Endothelial cell of umbilical vein (primary cell): ENCODE data around the gene ABHD8.

ENCODE experiments used
- CTCF ChIP-seq, 2 donors: IDR thresholded peaks; 1 replicate in 1 of 2; 2 replicates in 1 of 2; pipeline ENCODE4 v1.5.1; 2011; ENCODE audit warnings: low read length in 2 of 2, mild to moderate bottlenecking in 2 of 2, moderate library complexity in 2 of 2, control low read depth in 1 of 2, inconsistent platforms in 1 of 2, low read depth in 1 of 2; ENCODE audit not compliant: insufficient read depth in 1 of 2; ENCODE audit errors: extremely low read depth in 1 of 2
- EZH2 ChIP-seq: IDR thresholded peaks from 2 replicates; pipeline ENCODE4 v1.6.1; 2012; ENCODE audit warnings: borderline replicate concordance, low read depth, mild to moderate bottlenecking, moderate library complexity, low read length, inconsistent platforms; ENCODE audit not compliant: severe bottlenecking
- FOS ChIP-seq: IDR thresholded peaks from 2 replicates; pipeline ENCODE4 v1.6.1; 2011; ENCODE audit warnings: mild to moderate bottlenecking, low read length, moderate library complexity, borderline replicate concordance; ENCODE audit not compliant: insufficient read depth
- GATA2 ChIP-seq: IDR thresholded peaks from 2 replicates; pipeline ENCODE4 v1.7.0; 2011; ENCODE audit warnings: low read depth, mild to moderate bottlenecking, moderate library complexity, mixed read lengths, low read length; ENCODE audit not compliant: insufficient read length, insufficient read depth
- MAX ChIP-seq: IDR thresholded peaks from 2 replicates; pipeline ENCODE4 v1.6.1; 2011; ENCODE audit not compliant: insufficient read depth, insufficient read length
- MYC ChIP-seq: IDR thresholded peaks from one replicate; pipeline ENCODE4 v1.6.1; 2011; ENCODE audit warnings: mild to moderate bottlenecking, low read depth, low read length
- POLR2A ChIP-seq: IDR thresholded peaks from 2 replicates; pipeline ENCODE4 v1.6.1; 2012; ENCODE audit warnings: low read depth, mild to moderate bottlenecking, control low read depth, low read length
- POLR2AphosphoS5 ChIP-seq: IDR thresholded peaks from 2 replicates; pipeline ENCODE4 v1.6.1; 2012; ENCODE audit warnings: low read depth, mild to moderate bottlenecking, control low read depth, low read length, moderate library complexity; ENCODE audit not compliant: insufficient read depth

GRCh38 chr19:17329366-17330261 is 26.4 kb upstream of the ABHD8 start:
- TF ChIP-seq CTCF (IDR thresholded peaks at IDR 0.05; ENCODE audit: extremely low read depth in 1 of 2, insufficient read depth in 1 of 2, low read depth in 1 of 2, low read length in 2 of 2) (no peak), POLR2A (no peak), POLR2AphosphoS5 (no peak), MAX (no peak), EZH2 (no peak), GATA2 (no peak), FOS (no peak), MYC (no peak)
